CD4-positive, alpha-beta T cell treated with Interferon gamma for 1 hour (primary cell): Measurements from ENCODE around the gene NKAIN2.

ENCODE experiments used
- DNase-seq: peaks from one replicate; pipeline ENCODE4 v3.0.0-alpha.2; 2020

Gene NKAIN2

GRCh38 chr6:124040655-124041054 lies 237.0 kb downstream of the NKAIN2 start:
- no peak for DNase-seq

GRCh38 chr6:124052120-124052519 lies 248.5 kb downstream of the NKAIN2 start:
- DNase-seq = no peak

GRCh38 chr6:124053315-124053714 lies 249.7 kb downstream of the NKAIN2 start:
- DNase-seq = no peak

GRCh38 chr6:124054034-124054433 lies 250.4 kb downstream of the NKAIN2 start:
- DNase-seq = no peak

- DNase-seq = no peak
Observed at GRCh38 chr6:124055395-124055794, 251.7 kb downstream of the NKAIN2 start.

GRCh38 chr6:124055963-124056362 lies 252.3 kb downstream of the NKAIN2 start:
- DNase-seq = no peak

GRCh38 chr6:124056407-124057334 lies 253.0 kb downstream of the NKAIN2 start:
- DNase-seq = no peak

GRCh38 chr6:124057461-124057860 lies 253.8 kb downstream of the NKAIN2 start:
- DNase-seq = no peak

- DNase-seq = no peak
Observed at GRCh38 chr6:124064317-124065113, 260.9 kb downstream of the NKAIN2 start.

- no peak for DNase-seq
Observed at GRCh38 chr6:124066269-124066668, 262.6 kb downstream of the NKAIN2 start.

GRCh38 chr6:124066946-124067552 lies 263.4 kb downstream of the NKAIN2 start:
- no peak for DNase-seq

- no peak for DNase-seq
Observed at GRCh38 chr6:124069230-124069950, 265.7 kb downstream of the NKAIN2 start.

- DNase-seq = no peak
Observed at GRCh38 chr6:124073021-124073420, 269.4 kb downstream of the NKAIN2 start.

- no peak for DNase-seq
Observed at GRCh38 chr6:124073820-124074587, 270.3 kb downstream of the NKAIN2 start.

GRCh38 chr6:124074606-124075005 lies 270.9 kb downstream of the NKAIN2 start:
- DNase-seq = no peak

GRCh38 chr6:124076336-124077048 lies 272.8 kb downstream of the NKAIN2 start:
- no peak for DNase-seq

- DNase-seq = no peak
Observed at GRCh38 chr6:124078169-124078568, 274.5 kb downstream of the NKAIN2 start.

- DNase-seq = no peak
Observed at GRCh38 chr6:124080483-124080882, 276.8 kb downstream of the NKAIN2 start.

GRCh38 chr6:124090491-124090890 lies 286.8 kb downstream of the NKAIN2 start:
- DNase-seq = no peak

- DNase-seq = no peak
Observed at GRCh38 chr6:124099520-124099919, 295.9 kb downstream of the NKAIN2 start.

- no peak for DNase-seq
Observed at GRCh38 chr6:124110514-124110913, 306.8 kb downstream of the NKAIN2 start.
